SK-MEL-5 (cell line): ENCODE data around the gene STEAP1. TPM values are rescaled to one million over a fixed set of nuclear protein-coding genes. Genes with fewer than 3 reads are reported as not detected.
"Not testable (repeated sequence)": the region's sequence is repeated elsewhere in the genome, so short reads cannot be mapped to it uniquely, and the experiment has no call there.

ENCODE experiments used
- DNase-seq: peaks from one replicate; pipeline ENCODE4 v3.0.0-alpha.2; 2016; ENCODE audit warnings: low read depth, low spot score
- in situ Hi-C: cut with HindIII; loops from 2 replicates; pipeline ENCODE4 v1.10.0; 2016; ENCODE audit warnings: low sequenced_read_pairs, high pct_unique_total_duplicates, low pct_unique_long_range_greater_than_20kb
- total RNA-seq: library from RNA; depleted of rRNA; stranded (reverse); fragments of >200 nt; shearing (Covaris generic); gene quantifications from 2 replicates; pipeline ENCODE4 v1.2.3, GENCODE V29; 2014

The STEAP1 gene
- total RNA-seq, 1 experiment from 2014 or later, result 20.3 TPM

DNA sequence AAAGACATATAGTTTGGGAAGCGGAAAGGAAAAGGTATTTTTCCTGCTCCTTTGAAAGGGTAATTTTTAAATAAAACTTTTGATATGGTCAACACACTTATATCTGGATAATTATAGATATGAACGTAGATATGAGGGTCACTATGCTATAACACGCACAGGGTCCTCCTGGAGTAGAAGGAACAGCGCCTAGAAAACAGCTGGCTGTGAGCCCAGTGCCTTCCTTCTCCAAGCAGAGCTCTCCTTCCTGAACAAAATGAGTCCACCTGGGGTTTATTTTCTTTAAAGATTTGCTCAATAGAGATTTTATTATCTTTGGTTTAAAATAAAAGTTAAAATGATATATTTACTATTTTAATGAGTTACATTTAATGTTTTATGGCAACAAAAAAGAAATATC is 13.1 kb downstream of the STEAP1 start:
- in situ Hi-C loops, result no loop called here
- DNase-seq, result no peak

GRCh38 chr7:90169891-90170290 is 15.6 kb downstream of the STEAP1 start:
- in situ Hi-C loops, result no loop called here

DNA sequence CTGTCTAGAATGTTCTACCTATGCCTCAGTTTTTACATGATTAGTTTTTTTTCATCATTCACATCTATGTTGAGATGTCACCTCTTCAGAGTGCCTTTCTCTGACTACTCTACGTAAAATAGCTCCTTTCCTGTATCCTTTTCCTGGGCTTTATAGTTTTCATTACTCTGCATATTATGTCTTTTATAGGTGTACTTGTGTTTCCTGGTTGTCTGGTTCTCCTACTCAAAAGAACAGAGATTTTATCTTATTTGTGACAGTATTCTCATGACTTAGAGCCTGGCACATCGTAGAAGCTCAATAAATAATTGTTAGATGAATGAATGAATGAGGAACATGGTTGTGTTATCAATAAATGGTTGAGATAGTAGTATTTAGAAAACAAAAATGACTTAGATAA is 17.9 kb downstream of the STEAP1 start:
- DNase-seq, result no peak
- in situ Hi-C loops, result no loop called here

More at GRCh38 chr7:90169891-90170290, 15.6 kb downstream of the STEAP1 start:
- DNase-seq, result no peak

DNA sequence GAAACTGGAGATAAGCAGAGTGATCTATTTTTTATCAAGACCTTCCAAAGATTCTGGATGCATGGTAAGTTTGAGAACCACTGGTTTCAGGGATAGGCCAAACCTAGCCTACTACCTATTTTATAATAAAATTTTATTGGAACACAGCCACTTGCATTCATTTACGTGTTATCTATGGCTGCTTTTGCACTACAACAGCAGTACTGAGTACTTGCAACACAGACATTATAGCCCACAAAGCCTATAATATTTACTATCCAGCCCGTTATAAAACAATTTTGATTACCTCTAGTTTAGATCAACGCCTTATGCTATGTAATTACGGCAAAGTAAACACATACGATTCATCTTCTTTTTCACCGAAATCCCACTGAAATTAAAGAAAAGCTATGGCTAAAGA is 18.4 kb downstream of the STEAP1 start:
- in situ Hi-C loops, result no loop called here
- no peak for DNase-seq

- no peak for DNase-seq
- in situ Hi-C loops, result no loop called here
These were observed 19.0 kb downstream of the STEAP1 start for GRCh38 chr7:90173127-90173844.

GRCh38 chr7:90175667-90176066 is 21.4 kb downstream of the STEAP1 start:
- DNase-seq, result no peak
- in situ Hi-C loops, result no loop called here

- in situ Hi-C loops, result no loop called here
- DNase-seq, result no peak
These were observed 21.9 kb downstream of the STEAP1 start for GRCh38 chr7:90176195-90176594.

DNA sequence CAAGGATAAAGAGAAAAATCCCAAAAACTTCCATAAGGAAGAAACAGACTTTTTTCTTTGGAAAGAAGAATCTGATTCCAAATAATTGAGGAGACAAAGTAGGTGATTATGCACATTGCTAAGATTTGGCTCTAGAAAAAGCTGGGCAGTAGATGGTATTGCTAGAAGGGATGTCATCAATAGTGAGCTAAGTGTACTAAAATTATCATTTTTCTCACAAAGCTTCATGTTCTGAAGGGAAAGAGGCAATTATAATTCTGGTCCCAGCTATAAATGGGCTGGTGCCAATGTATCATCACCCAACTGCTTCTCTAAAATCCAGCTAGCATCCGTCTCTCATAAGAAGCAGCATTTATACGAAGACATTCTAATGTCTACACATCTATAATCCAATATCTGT is 23.9 kb downstream of the STEAP1 start:
- DNase-seq, result no peak
- in situ Hi-C loops, result no loop called here

- in situ Hi-C loops, result no loop called here
These were observed 24.5 kb downstream of the STEAP1 start for GRCh38 chr7:90178679-90179278.

GRCh38 chr7:90180011-90180585 is 25.8 kb downstream of the STEAP1 start:
- in situ Hi-C loops, result no loop called here
- DNase-seq, result no peak

More at GRCh38 chr7:90178679-90179278, 24.5 kb downstream of the STEAP1 start:
- no peak for DNase-seq

GRCh38 chr7:90180649-90181048 is 26.4 kb downstream of the STEAP1 start:
- in situ Hi-C loops, result no loop called here
- no peak for DNase-seq

- in situ Hi-C loops, result no loop called here
- no peak for DNase-seq
These were observed 27.2 kb downstream of the STEAP1 start for GRCh38 chr7:90181485-90181884.

- in situ Hi-C loops, DNase-seq: not testable (repeated sequence)
These were observed 32.0 kb downstream of the STEAP1 start for GRCh38 chr7:90186290-90186689.

GRCh38 chr7:90187507-90188050 is 33.3 kb downstream of the STEAP1 start:
- DNase-seq, result no peak
- in situ Hi-C loops, result no loop called here

GRCh38 chr7:90188281-90188680 is 34.0 kb downstream of the STEAP1 start:
- DNase-seq, result no peak
- in situ Hi-C loops, result no loop called here

DNA sequence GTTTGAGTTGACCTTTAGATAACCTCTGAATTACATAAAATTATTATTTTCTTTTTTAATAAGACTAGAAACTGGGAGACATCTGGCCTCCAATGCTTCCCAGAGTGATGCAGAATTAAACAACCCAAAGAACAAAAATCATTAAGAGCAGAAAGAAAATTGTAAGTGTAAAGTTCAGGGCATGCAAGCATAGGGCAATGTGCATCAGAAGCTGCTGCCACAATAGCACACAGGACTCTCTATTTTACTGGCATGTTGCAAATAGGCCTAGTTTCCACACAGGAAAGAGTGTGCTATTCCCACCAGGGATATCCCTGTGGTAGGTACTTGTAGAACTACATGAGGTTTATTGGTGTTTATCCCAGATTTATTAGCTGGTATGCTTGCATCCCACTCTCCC is 36.7 kb downstream of the STEAP1 start:
- in situ Hi-C loops, result no loop called here

DNA sequence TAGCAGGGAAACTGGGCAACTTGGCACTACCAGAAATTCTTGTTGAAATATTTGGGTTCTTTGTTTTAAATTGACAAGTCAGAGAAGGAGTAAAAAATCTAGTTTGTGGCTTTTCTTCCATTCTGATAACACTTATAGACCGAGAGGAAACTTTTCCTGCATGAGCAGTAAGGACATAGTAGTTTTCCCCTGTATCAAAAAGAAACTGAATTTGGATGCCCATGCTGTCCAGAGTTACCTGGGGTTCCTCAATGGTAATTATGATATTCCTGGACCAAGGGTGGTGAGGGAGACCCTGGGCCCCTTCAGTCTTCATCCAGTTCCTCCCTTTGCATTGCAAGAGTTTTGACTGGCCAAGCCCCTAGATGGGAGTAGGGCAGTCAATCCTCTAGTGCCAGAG is 37.4 kb downstream of the STEAP1 start:
- in situ Hi-C loops, result no loop called here
- DNase-seq, result no peak

More for the DNA sequence above, 36.7 kb downstream of the STEAP1 start:
- DNase-seq, result no peak

GRCh38 chr7:90192876-90193750 is 38.8 kb downstream of the STEAP1 start:
- no peak for DNase-seq
- in situ Hi-C loops, result no loop called here
